Smooth muscle cell (in vitro differentiated cells): ENCODE measurements around the gene ERP44. TPM values are rescaled to one million over a fixed set of nuclear protein-coding genes. Genes with fewer than 3 reads are reported as not detected.

Experiments used
- DNase-seq: peaks from one replicate; lab custom pipeline; 2025; ENCODE audit not compliant: unreplicated experiment; lab: John Stamatoyannopoulos, UW
- H2AFZ ChIP-seq: fragments of 200-600 bp; sonication (generic); 2 replicates; pipeline ENCODE4 v1.6.0; 2016; ENCODE audit warnings: antibody characterized with exemption, low read depth, mild to moderate bottlenecking
- H3F3A ChIP-seq: fragments of 200-600 bp; sonication (generic); 2 replicates; pipeline ENCODE4 v1.6.0; 2017; ENCODE audit warnings: antibody characterized with exemption, low read depth
- H3K27ac ChIP-seq: fragments of 200-600 bp; sonication (generic); 2 replicates; pipeline ENCODE4 v1.5.1; 2016; ENCODE audit warnings: low read depth, mild to moderate bottlenecking
- H3K27me3 ChIP-seq: fragments of 200-600 bp; sonication (generic); 2 replicates; pipeline ENCODE4 v1.6.1; 2016; ENCODE audit warnings: low read depth, mild to moderate bottlenecking
- H3K36me3 ChIP-seq: fragments of 200-600 bp; sonication (generic); 2 replicates; pipeline ENCODE4 v1.5.1; 2016; ENCODE audit warnings: low read depth
- H3K4me1 ChIP-seq: fragments of 200-600 bp; sonication (generic); 2 replicates; pipeline ENCODE4 v1.5.1; 2016; ENCODE audit warnings: low read depth
- H3K4me2 ChIP-seq: fragments of 200-600 bp; sonication (generic); 2 replicates; pipeline ENCODE4 v1.6.0; 2016; ENCODE audit warnings: mild to moderate bottlenecking
- H3K4me3 ChIP-seq: fragments of 200-600 bp; sonication (generic); 2 replicates; pipeline ENCODE4 v1.5.1; 2016; ENCODE audit warnings: mild to moderate bottlenecking
- H3K79me2 ChIP-seq: fragments of 200-600 bp; sonication (generic); 2 replicates; pipeline ENCODE4 v1.6.0; 2016; ENCODE audit warnings: low read depth, mild to moderate bottlenecking
- H3K9ac ChIP-seq: fragments of 200-600 bp; sonication (generic); 2 replicates; pipeline ENCODE4 v1.6.0; 2016; ENCODE audit warnings: low read depth
- H3K9me3 ChIP-seq: fragments of 200-600 bp; sonication (generic); replicated peaks from 2 replicates; pipeline ENCODE4 v1.5.1; 2016; ENCODE audit warnings: low read depth
- H4K20me1 ChIP-seq: fragments of 200-600 bp; sonication (generic); 2 replicates; pipeline ENCODE4 v1.6.0; 2016; ENCODE audit warnings: low read depth
- CTCF ChIP-seq: fragments of 200-600 bp; sonication (generic); IDR thresholded peaks from 2 replicates; pipeline ENCODE4 v1.5.1; 2017; ENCODE audit warnings: borderline replicate concordance, mild to moderate bottlenecking, antibody characterized with exemption; ENCODE audit not compliant: insufficient read depth, poor library complexity, severe bottlenecking
- WGBS: methylation state at CpG from one replicate; pipeline ENCODE4 v1.1.7; 2016; ENCODE audit warnings: low lambda C conversion rate; 5-methylcytosine and 5-hydroxymethylcytosine counted together
- polyA plus RNA-seq: library from polyadenylated mRNA; unstranded; fragments of >200 nt; fragmentation: Nextera tagmentation; extraction: Ambion mirVana; gene quantifications from 2 replicates; pipeline ENCODE4 v1.2.1, GENCODE V29; 2016
- total RNA-seq: library from RNA; depleted of rRNA; stranded (reverse); fragments of >200 nt; gene quantifications from 2 replicates; pipeline ENCODE4 v1.2.3, GENCODE V29; 2014

ERP44 gene
- total and polyA plus RNA-seq, 2 experiments from 2014 or later: 32.0 to 38.5 TPM

- Histone ChIP-seq H3K4me1 (no peaks in the 10 kb centered on the region), H3K36me3 (no peaks in the 10 kb centered on the region), H2AFZ (no peak overlapping the region), H3K4me2 (no peak overlapping the region), H3K27ac (no peak overlapping the region), H4K20me1 (peaks cover 83% of the 10 kb centered on the region), H3F3A (no peaks in the 10 kb centered on the region), H3K9ac (no peak overlapping the region), H3K79me2 (peaks cover 78% of the 10 kb centered on the region), H3K4me3 (no peak overlapping the region), H3K27me3 (no peaks in the 10 kb centered on the region), H3K9me3 (no peaks in the 10 kb centered on the region)
- no peak for TF ChIP-seq CTCF
- WGBS: 87% methylated on average over 6 of the region's 6 CpGs
- no peak for DNase-seq
Measured at GRCh38 chr9:100074989-100075388, 23.8 kb downstream of the ERP44 start.

GRCh38 chr9:100074093-100074492 is 24.7 kb downstream of the ERP44 start:
- Histone ChIP-seq H3K27me3 (no peaks in the 10 kb centered on the region), H3K79me2 (peaks cover 82% of the 10 kb centered on the region), H3K9me3 (no peaks in the 10 kb centered on the region), H4K20me1 (peaks cover 79% of the 10 kb centered on the region), H3K9ac (no peak overlapping the region), H3K4me2 (no peak overlapping the region), H3K4me1 (no peaks in the 10 kb centered on the region), H3K36me3 (no peaks in the 10 kb centered on the region), H3K4me3 (no peak overlapping the region), H3K27ac (no peak overlapping the region), H2AFZ (no peak overlapping the region), H3F3A (no peaks in the 10 kb centered on the region)
- DNase-seq: no peak
- TF ChIP-seq CTCF: no peak
- WGBS: 76% methylated on average over 6 of the region's 6 CpGs

GRCh38 chr9:100072805-100073204 is 26.0 kb downstream of the ERP44 start:
- Histone ChIP-seq H3F3A (no peaks in the 10 kb centered on the region), H3K27me3 (no peaks in the 10 kb centered on the region), H3K4me2 (no peak overlapping the region), H3K9me3 (no peaks in the 10 kb centered on the region), H3K27ac (no peak overlapping the region), H4K20me1 (peaks cover 67% of the 10 kb centered on the region), H3K36me3 (no peaks in the 10 kb centered on the region), H3K4me3 (no peak overlapping the region), H3K9ac (no peak overlapping the region), H3K4me1 (no peaks in the 10 kb centered on the region), H2AFZ (no peak overlapping the region), H3K79me2 (peaks cover 71% of the 10 kb centered on the region)
- WGBS: 92% methylated on average over 2 of the region's 2 CpGs
- no peak for TF ChIP-seq CTCF
- no peak for DNase-seq

- no peaks in the 10 kb centered on the region for H3K9me3 ChIP-seq
- TF ChIP-seq CTCF: no peak
- DNase-seq: no peak
- H3K27ac ChIP-seq: no peak overlapping the region
- H3K4me1 ChIP-seq: no peaks in the 10 kb centered on the region
- no peaks in the 10 kb centered on the region for H3K27me3 ChIP-seq
- WGBS: 97% methylated on average over 2 of the region's 2 CpGs
- no peak overlapping the region for H3K4me3 ChIP-seq
- H2AFZ ChIP-seq: no peak overlapping the region
- H3K4me2 ChIP-seq: no peak overlapping the region
- peaks cover 59% of the 10 kb centered on the region for H4K20me1 ChIP-seq
- peaks cover 65% of the 10 kb centered on the region for H3K79me2 ChIP-seq
- no peak overlapping the region for H3K9ac ChIP-seq
- no peaks in the 10 kb centered on the region for H3F3A ChIP-seq
- H3K36me3 ChIP-seq: no peaks in the 10 kb centered on the region
Measured at GRCh38 chr9:100071271-100071670, 27.5 kb downstream of the ERP44 start.
